GM12878 (cell line): ENCODE results near the gene HIVEP2. TPM values are rescaled to one million over a fixed set of nuclear protein-coding genes. Genes with fewer than 3 reads are reported as not detected.

Source experiments
- ATAC-seq: fragments of 200-7000 bp; cut with Tn5 transposase; 3 replicates; pipeline ENCODE4 v1.9.1; 2020; ENCODE audit warnings: mild to moderate bottlenecking, moderate library complexity
- BruUV-seq: library from RNA; stranded (reverse); fragments of 400-500 nt; replicated peaks from 2 replicates; lab custom pipeline; 2021; lab: Mats Ljungman, UMichigan
- CTCF ChIA-PET: fragments of 300-600 bp; sonication (Branson Sonifier 250); formaldehyde crosslinking; extraction: SDS; loops from one replicate; lab custom pipeline; 2021; ENCODE audit warnings: inconsistent platforms; lab: Yijun Ruan, JAX
- POLR2A ChIA-PET: fragments of 350-600 bp; formaldehyde crosslinking; extraction: SDS; loops from one replicate; lab custom pipeline; 2021; ENCODE audit warnings: inconsistent platforms; lab: Charles Lee
- RAD21 ChIA-PET: fragments of 300-600 bp; sonication (Branson Sonifier 250); formaldehyde crosslinking; loops from one replicate; lab custom pipeline; 2023; ENCODE audit warnings: antibody characterized with exemption; ENCODE audit not compliant: unreplicated experiment; lab: Charles Lee
- SMC1A ChIA-PET: fragments of 300-600 bp; sonication (Branson Sonifier 250); formaldehyde crosslinking; loops from one replicate; lab custom pipeline; 2023; ENCODE audit not compliant: unreplicated experiment, uncharacterized antibody; lab: Charles Lee
- DNase-seq: peaks from one replicate; pipeline ENCODE4 v3.0.0-alpha.2; 2011; ENCODE audit warnings: low read depth, low spot score
- FAIRE-seq: peaks from 3 replicates; lab custom pipeline; 2011; peaks lifted over from hg19 to GRCh38; lab: Jason Lieb, UNC
- H2AFZ ChIP-seq: 2 replicates; pipeline ENCODE4 v1.6.0; 2011; ENCODE audit warnings: low read depth, low read length, control low read depth; ENCODE audit not compliant: control insufficient read depth
- H3K27ac ChIP-seq: 2 replicates; pipeline ENCODE4 v1.5.1; 2011; ENCODE audit warnings: control low read depth; ENCODE audit not compliant: control insufficient read depth, insufficient read depth
- H3K27me3 ChIP-seq, 2 experiments: replicated peaks in 1 of 2; 2 replicates each; pipeline versions ENCODE4 v1.6.0 to v1.6.1; 2011; ENCODE audit warnings: low read length in 1 of 2; ENCODE audit not compliant: control insufficient read depth in 2 of 2, insufficient read depth in 2 of 2
- H3K36me3 ChIP-seq, 2 experiments: 2 replicates each; pipeline ENCODE4 v1.5.1; 2011; ENCODE audit warnings: low read length in 1 of 2; ENCODE audit not compliant: control insufficient read depth in 2 of 2, insufficient read depth in 2 of 2
- H3K4me1 ChIP-seq: 2 replicates; pipeline ENCODE4 v1.6.1; 2011; ENCODE audit warnings: mild to moderate bottlenecking, low read length, moderate library complexity, mixed read lengths; ENCODE audit not compliant: control insufficient read depth, insufficient read depth
- H3K4me2 ChIP-seq: 2 replicates; pipeline ENCODE4 v1.6.0; 2011; ENCODE audit warnings: control low read depth; ENCODE audit not compliant: control insufficient read depth, insufficient read depth
- H3K4me3 ChIP-seq: fragments of 200-600 bp; sonication (generic); 2 replicates; pipeline ENCODE4 v1.5.1; 2016
- H3K79me2 ChIP-seq: 2 replicates; pipeline ENCODE4 v1.6.0; 2011; ENCODE audit warnings: low read length; ENCODE audit not compliant: control insufficient read depth, insufficient read depth
- H3K9ac ChIP-seq: 2 replicates; pipeline ENCODE4 v1.8.0; 2011; ENCODE audit warnings: low read length, control low read depth, mixed read lengths; ENCODE audit not compliant: control insufficient read depth, insufficient read depth
- H3K9me3 ChIP-seq: replicated peaks from 3 replicates; pipeline ENCODE4 v1.5.1; 2011; ENCODE audit warnings: mild to moderate bottlenecking, low read length; ENCODE audit not compliant: control insufficient read depth, insufficient read depth
- H4K20me1 ChIP-seq: 2 replicates; pipeline ENCODE4 v1.6.0; 2011; ENCODE audit not compliant: control insufficient read depth, insufficient read depth
- BMI1 ChIP-seq: fragments of 450-650 bp; IDR thresholded peaks from 2 replicates; pipeline ENCODE4 v1.6.1; 2016; ENCODE audit warnings: mild to moderate bottlenecking, moderate library complexity, borderline replicate concordance
- E2F4 ChIP-seq: IDR thresholded peaks from 2 replicates; pipeline ENCODE4 v1.6.1; 2012; ENCODE audit warnings: low read depth, low read length, improper control_type of control experiment
- EED ChIP-seq: sonication (generic); IDR thresholded peaks from 2 replicates; pipeline ENCODE4 v1.6.1; 2016; ENCODE audit warnings: antibody characterized with exemption, low read depth
- MEF2B ChIP-seq: fragments of 450-650 bp; IDR thresholded peaks from 2 replicates; pipeline ENCODE4 v1.6.1; 2018; ENCODE audit warnings: mild to moderate bottlenecking, moderate library complexity; ENCODE audit not compliant: partially characterized antibody, poor library complexity, severe bottlenecking
- SKIL ChIP-seq: fragments of 450-650 bp; IDR thresholded peaks from 2 replicates; pipeline ENCODE4 v1.6.1; 2017; ENCODE audit warnings: mild to moderate bottlenecking, low read depth, inconsistent platforms; ENCODE audit not compliant: poor library complexity, severe bottlenecking
- USF1 ChIP-seq: IDR thresholded peaks from 2 replicates; pipeline ENCODE4 v1.6.1; 2011; ENCODE audit warnings: borderline replicate concordance, low read depth, mild to moderate bottlenecking, moderate library complexity, mixed read lengths, low read length; ENCODE audit not compliant: insufficient read depth; ENCODE audit errors: extremely low read length
- WGBS: methylation state at CpG from one replicate; pipeline ENCODE4 v1.1.6; 2016; ENCODE audit warnings: low lambda C conversion rate; ENCODE audit not compliant: insufficient replicate concordance, insufficient coverage; ENCODE audit errors: missing lambda C conversion rate; 5-methylcytosine and 5-hydroxymethylcytosine counted together
- in situ Hi-C: fragments of 300-500 bp; cut with MboI; formaldehyde crosslinking; loops from 9 replicates; pipeline ENCODE4 v1.14.3; 2018; ENCODE audit warnings: mixed read lengths
- intact Hi-C: fragments of 100-400 bp; cut with micrococcal nuclease; formaldehyde crosslinking; loops from one replicate; pipeline ENCODE4 v1.14.2; 2022; ENCODE audit not compliant: unreplicated experiment
- polyA plus RNA-seq, 11 experiments: library from polyadenylated mRNA; depleted of rRNA in 4 of 11; unstranded in 6 of 11; stranded (reverse) in 5 of 11; fragments of >200 nt; fragmentation: Nextera tagmentation in 4 of 11; fragmentation: Illumina TruSeq in 1 of 11; extraction: Ambion mirVana in 4 of 11; extraction: Trizol in 1 of 11; gene quantifications; 1 replicate in 1 of 11; 2 replicates in 10 of 11; pipeline versions ENCODE4 v1.2.1 to v1.2.3, GENCODE V29; 2011 to 2016; ENCODE audit warnings: inconsistent platforms in 2 of 11, missing spikeins in 2 of 11, low read depth in 1 of 11
- total RNA-seq, 4 experiments: library from RNA; depleted of rRNA in 3 of 4; stranded (reverse); fragments of >200 nt in 3 of 4; fragmentation: Illumina TruSeq in 1 of 4; extraction: Trizol in 1 of 4; gene quantifications; 2 replicates each; pipeline versions ENCODE4 v1.2.1 to v1.2.3, GENCODE V29; 2013 to 2021

The HIVEP2 gene
- total and polyA plus RNA-seq, 10 of the 15 experiments (the other 5 are each of a cell fraction or from before 2014, with no cell fraction given) = 1.2 to 15.7 (median 10.2) TPM

DNA sequence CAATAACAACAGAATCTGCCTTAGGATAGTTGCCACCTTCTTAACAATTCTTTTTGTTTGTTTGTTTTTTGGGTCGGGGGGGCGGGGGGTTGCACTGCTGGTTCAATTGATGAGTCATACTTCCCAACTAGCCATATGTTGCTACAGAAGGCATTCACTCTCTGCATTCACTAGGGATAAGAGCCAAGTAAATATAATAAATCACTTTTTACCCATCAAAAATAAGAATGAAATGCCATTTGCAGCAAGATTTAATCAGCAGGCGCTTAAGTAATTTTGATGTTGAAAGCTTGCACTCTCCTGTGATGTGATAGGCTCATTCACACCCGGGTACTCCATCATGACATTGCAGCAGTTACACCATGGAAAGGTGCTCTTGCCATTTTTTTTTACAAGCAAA, 209.8 kb downstream of the HIVEP2 start:
- Histone ChIP-seq H3K4me1 (no peaks in the 10 kb centered on the region), H3K36me3 (no peaks in the 10 kb centered on the region), H3K4me2 (no peak overlapping the region), H4K20me1 (no peaks in the 10 kb centered on the region), H3K4me3 (no peak overlapping the region), H3K9ac (no peak overlapping the region), H3K79me2 (no peaks in the 10 kb centered on the region), H2AFZ (no peak overlapping the region), H3K27ac (no peak overlapping the region), H3K27me3 (no peaks in the 10 kb centered on the region), H3K9me3 (no peaks in the 10 kb centered on the region)
- ATAC-seq = no peak
- 99% methylated on average over 4 of the region's 4 CpGs for WGBS
- intact Hi-C loops (no loop called here), in situ Hi-C loops (no loop called here)
- ChIA-PET CTCF (interaction anchor here (3.6 kb wide), 1 partner anchor 15 kb away, joined by 16 read pairs; no protein-coding TSS in a partner anchor), POLR2A (no interaction called here), RAD21 (no interaction called here), SMC1A (interaction anchor here (0.7 to 1.1 kb wide), 2 partner anchors 43 to 104 kb away, joined by 3 read pairs; no protein-coding TSS in a partner anchor)
- BruUV-seq = no TSS peak
- no peak for DNase-seq
- FAIRE-seq = no peak
- no peak for TF ChIP-seq USF1
- no peak for TF ChIP-seq SKIL
- no peak for TF ChIP-seq E2F4
- no peak for TF ChIP-seq MEF2B
- no peak for TF ChIP-seq BMI1
- TF ChIP-seq EED = no peak
